Activated B cell treated with CpG ODN at 0.5 μM for 24 hours (primary cell): Measurements from ENCODE around the gene TCERG1. TPM values are rescaled to one million over a fixed set of nuclear protein-coding genes. Genes with fewer than 3 reads are reported as not detected.

ENCODE experiments used
- ATAC-seq: fragments of 200-7000 bp; cut with Tn5 transposase; one replicate; pipeline ENCODE4 v1.10.0; 2021; ENCODE audit warnings: low read depth, mild to moderate bottlenecking, moderate library complexity
- CTCF ChIA-PET: fragments of 350-600 bp; sonication (Branson Sonifier 250); formaldehyde crosslinking; loops from one replicate; lab custom pipeline; 2021; ENCODE audit warnings: antibody characterized with exemption; lab: Charles Lee
- POLR2A ChIA-PET: fragments of 350-600 bp; sonication (Branson Sonifier 250); formaldehyde crosslinking; loops from one replicate; lab custom pipeline; 2021; ENCODE audit warnings: antibody characterized with exemption; lab: Charles Lee
- DNase-seq: peaks from one replicate; pipeline ENCODE4 v3.0.0; 2022
- H3K27ac Mint-ChIP-seq: one replicate; pipeline ENCODE4 v1.8.0; 2020; ENCODE audit warnings: mixed read lengths
- H3K27me3 Mint-ChIP-seq: one replicate; pipeline ENCODE4 v1.8.0; 2021; ENCODE audit warnings: mixed read lengths
- H3K36me3 Mint-ChIP-seq: one replicate; pipeline ENCODE4 v1.8.0; 2021; ENCODE audit warnings: low read depth, mixed read lengths
- H3K4me1 Mint-ChIP-seq: one replicate; pipeline ENCODE4 v1.8.0; 2021; ENCODE audit warnings: mixed read lengths
- H3K4me3 Mint-ChIP-seq: one replicate; pipeline ENCODE4 v1.8.0; 2020; ENCODE audit warnings: mild to moderate bottlenecking, mixed read lengths
- H3K9me3 Mint-ChIP-seq: one replicate; pipeline ENCODE4 v1.8.0; 2020; ENCODE audit warnings: mixed read lengths
- intact Hi-C: fragments of 100-400 bp; cut with micrococcal nuclease; formaldehyde crosslinking; loops from one replicate; pipeline ENCODE4 v1.15.1; 2024
- total RNA-seq: library from RNA; stranded (reverse); gene quantifications from 2 replicates; pipeline ENCODE4 v1.2.3, GENCODE V29; 2022
- TF ChIP-seq, protein P1 (sequence below): fragments of 200-600 bp; IDR thresholded peaks from one replicate; pipeline ENCODE4 v1.8.0; 2022; ENCODE audit warnings: antibody characterized with exemption, mild to moderate bottlenecking

Gene TCERG1
- total RNA-seq, 1 donor from 2014 or later, result 114 TPM

DNA sequence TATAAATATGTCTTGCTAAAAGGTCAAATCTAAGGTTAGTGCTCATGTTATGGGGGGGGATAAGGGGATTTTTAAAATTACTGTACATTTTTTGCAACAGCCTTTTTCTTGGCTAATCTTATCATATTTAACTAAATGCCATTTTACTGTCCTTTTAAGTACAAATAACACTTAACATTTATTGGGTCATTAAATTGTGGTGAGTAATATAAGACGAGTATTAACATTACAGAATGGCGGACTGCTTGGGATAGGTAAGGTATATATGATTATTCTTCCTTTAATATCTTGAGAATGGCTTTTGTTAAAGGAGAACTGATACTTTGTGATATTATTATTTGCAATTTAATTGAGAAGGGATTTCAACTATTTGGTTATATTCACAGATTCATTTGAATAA is 35.6 kb downstream of the TCERG1 start:
- no peaks in the 10 kb centered on the region for H3K9me3 Mint-ChIP-seq
- POLR2A ChIA-PET, result no interaction called here
- TF ChIP-seq, protein P1, sequence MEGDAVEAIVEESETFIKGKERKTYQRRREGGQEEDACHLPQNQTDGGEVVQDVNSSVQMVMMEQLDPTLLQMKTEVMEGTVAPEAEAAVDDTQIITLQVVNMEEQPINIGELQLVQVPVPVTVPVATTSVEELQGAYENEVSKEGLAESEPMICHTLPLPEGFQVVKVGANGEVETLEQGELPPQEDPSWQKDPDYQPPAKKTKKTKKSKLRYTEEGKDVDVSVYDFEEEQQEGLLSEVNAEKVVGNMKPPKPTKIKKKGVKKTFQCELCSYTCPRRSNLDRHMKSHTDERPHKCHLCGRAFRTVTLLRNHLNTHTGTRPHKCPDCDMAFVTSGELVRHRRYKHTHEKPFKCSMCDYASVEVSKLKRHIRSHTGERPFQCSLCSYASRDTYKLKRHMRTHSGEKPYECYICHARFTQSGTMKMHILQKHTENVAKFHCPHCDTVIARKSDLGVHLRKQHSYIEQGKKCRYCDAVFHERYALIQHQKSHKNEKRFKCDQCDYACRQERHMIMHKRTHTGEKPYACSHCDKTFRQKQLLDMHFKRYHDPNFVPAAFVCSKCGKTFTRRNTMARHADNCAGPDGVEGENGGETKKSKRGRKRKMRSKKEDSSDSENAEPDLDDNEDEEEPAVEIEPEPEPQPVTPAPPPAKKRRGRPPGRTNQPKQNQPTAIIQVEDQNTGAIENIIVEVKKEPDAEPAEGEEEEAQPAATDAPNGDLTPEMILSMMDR, result no peak
- DNase-seq, result no peak
- H3K36me3 Mint-ChIP-seq, result peaks cover 71% of the 10 kb centered on the region
- H3K27ac Mint-ChIP-seq, result no peak overlapping the region
- no peak overlapping the region for H3K4me3 Mint-ChIP-seq
- no peak for ATAC-seq
- no peaks in the 10 kb centered on the region for H3K4me1 Mint-ChIP-seq
- intact Hi-C loops, result loop anchor here (10.0 kb wide), 1 partner anchor 358 kb away; no protein-coding TSS in a partner anchor
- CTCF ChIA-PET, result no interaction called here
- H3K27me3 Mint-ChIP-seq, result no peaks in the 10 kb centered on the region

DNA sequence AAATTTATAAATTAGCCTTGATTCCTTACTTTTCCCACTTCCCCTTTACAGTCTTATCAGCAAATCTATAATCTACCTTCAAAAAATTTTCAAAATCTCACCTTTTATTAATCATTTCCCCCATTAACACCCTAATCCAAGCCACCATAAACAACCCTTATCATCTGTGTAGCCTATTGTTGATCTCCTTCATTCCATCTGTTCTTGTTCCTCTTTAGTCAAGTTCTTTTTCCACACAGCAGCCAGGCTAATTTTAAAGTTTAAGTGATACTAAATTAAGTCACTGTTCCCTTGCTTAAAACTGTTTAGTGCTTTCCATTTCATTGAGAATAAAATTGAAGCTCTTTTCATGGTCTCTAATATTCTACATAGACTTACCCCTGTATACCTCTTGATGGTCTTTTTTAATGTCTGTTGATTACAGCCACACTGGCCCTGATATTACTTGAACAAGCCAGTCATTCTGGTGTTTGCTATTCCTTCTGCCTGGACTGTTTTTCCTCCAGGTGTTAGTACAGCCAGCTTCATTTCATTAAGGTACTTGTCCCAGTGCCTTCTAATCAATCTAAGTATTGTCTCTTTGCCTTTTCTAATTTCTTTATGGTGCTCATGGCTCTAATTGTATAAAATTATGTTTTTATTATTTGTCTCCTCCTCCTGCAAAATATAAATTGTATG is 37.7 kb downstream of the TCERG1 start:
- no peaks in the 10 kb centered on the region for H3K4me1 Mint-ChIP-seq
- TF ChIP-seq, protein P1, result no peak
- H3K9me3 Mint-ChIP-seq, result no peaks in the 10 kb centered on the region
- no peak overlapping the region for H3K4me3 Mint-ChIP-seq
- ATAC-seq (no peak), DNase-seq (no peak)
- H3K27me3 Mint-ChIP-seq, result no peaks in the 10 kb centered on the region
- peaks cover 80% of the 10 kb centered on the region for H3K36me3 Mint-ChIP-seq
- POLR2A ChIA-PET, result no interaction called here
- no peak overlapping the region for H3K27ac Mint-ChIP-seq
- CTCF ChIA-PET, result no interaction called here
- intact Hi-C loops, result loop anchor here (10.0 kb wide), 1 partner anchor 360 kb away; no protein-coding TSS in a partner anchor

DNA sequence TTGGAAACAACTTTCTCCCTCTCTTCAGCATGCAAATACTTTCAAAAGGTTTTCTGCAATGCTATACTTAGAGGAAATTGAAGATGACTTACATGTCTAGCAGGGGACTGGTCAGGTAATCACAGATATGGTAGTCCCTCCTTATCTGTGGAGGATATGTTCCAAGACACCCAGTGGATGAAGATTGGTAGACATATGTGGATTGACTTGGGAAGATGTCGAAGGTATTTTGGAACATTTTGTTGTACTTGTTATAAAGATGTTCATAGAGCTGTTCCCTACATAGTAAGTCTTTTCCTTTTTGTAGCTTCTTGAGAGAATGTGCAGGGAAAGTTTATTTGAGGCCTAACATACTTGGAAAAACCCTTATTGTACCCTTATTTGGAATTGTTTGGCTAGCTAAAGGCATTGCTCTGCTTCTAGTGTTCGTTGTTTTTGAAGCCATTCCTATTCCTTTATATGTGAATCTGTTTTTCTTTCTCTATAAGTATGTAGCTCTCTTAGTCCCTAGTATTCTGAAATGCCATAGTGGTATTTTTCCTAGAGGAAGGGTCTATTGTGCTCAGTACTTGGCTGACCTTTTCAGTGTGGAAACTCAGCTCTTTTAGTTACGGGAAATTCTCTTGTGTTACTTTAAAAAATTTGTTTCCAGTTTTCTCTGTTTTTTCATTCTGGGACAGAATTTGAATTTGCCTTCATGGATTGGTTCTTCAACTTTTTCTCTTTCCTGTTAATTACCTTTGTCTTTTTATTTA is 43.1 kb downstream of the TCERG1 start:
- CTCF ChIA-PET, result no interaction called here
- DNase-seq, result no peak
- Mint-ChIP-seq H3K27ac (no peak overlapping the region), H3K4me3 (no peak overlapping the region), H3K27me3 (no peaks in the 10 kb centered on the region), H3K9me3 (no peaks in the 10 kb centered on the region), H3K36me3 (peaks cover 62% of the 10 kb centered on the region), H3K4me1 (no peaks in the 10 kb centered on the region)
- TF ChIP-seq, protein P1, result no peak
- POLR2A ChIA-PET, result no interaction called here
- intact Hi-C loops, result no loop called here
- no peak for ATAC-seq

DNA sequence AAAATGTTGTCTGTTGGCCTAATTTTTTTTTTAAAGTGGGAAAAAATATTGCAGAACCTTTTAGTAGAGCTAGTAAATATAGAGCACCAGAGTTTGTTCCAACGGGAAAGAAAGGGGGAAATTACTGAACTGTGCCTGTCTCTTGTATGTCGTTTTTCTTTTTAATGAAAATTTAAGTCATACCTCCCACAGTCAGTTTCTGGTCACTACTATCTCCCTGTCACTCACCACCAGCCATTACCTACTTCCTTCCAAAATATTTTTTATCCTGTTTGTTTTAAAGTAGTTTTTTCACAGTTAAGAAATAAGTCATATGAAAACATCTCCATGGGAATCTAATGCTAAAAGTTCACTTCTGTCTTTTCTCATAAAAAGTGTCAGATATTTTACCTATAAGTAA is 47.5 kb downstream of the TCERG1 start:
- no peaks in the 10 kb centered on the region for H3K9me3 Mint-ChIP-seq
- no peak overlapping the region for H3K4me3 Mint-ChIP-seq
- CTCF ChIA-PET, result no interaction called here
- H3K27me3 Mint-ChIP-seq, result no peaks in the 10 kb centered on the region
- intact Hi-C loops, result no loop called here
- no peak for DNase-seq
- H3K36me3 Mint-ChIP-seq, result peaks cover 55% of the 10 kb centered on the region
- ATAC-seq, result no peak
- POLR2A ChIA-PET, result no interaction called here
- TF ChIP-seq, protein P1, result no peak
- peaks cover 2% of the 10 kb centered on the region for H3K4me1 Mint-ChIP-seq
- H3K27ac Mint-ChIP-seq, result no peak overlapping the region

DNA sequence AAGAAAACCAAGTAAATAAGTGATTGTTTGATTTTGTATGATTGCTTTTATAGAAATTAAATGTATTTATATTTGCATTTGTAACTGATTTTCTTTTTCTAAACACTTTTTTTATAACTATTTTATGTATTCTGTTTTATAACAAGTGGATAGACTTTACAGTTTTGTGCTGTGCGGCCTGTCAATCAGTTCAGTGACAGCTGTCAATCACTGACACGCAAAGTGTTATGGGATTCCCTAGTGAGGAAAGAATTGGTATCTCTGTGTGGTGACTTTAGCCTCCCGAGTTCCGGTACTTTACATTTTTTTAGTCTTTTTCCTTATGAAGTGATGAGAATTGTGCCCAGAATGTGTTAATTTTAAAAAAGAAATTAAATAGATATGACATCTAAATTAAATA is 52.5 kb downstream of the TCERG1 start:
- H3K36me3 Mint-ChIP-seq, result peaks cover 55% of the 10 kb centered on the region
- DNase-seq (no peak), ATAC-seq (no peak)
- no peaks in the 10 kb centered on the region for H3K27me3 Mint-ChIP-seq
- no peak overlapping the region for H3K27ac Mint-ChIP-seq
- H3K4me1 Mint-ChIP-seq, result peaks cover 2% of the 10 kb centered on the region
- CTCF ChIA-PET, result no interaction called here
- intact Hi-C loops, result no loop called here
- TF ChIP-seq, protein P1, result no peak
- POLR2A ChIA-PET, result no interaction called here
- no peaks in the 10 kb centered on the region for H3K9me3 Mint-ChIP-seq
- H3K4me3 Mint-ChIP-seq, result no peak overlapping the region
